Esophagus squamous epithelium (tissue), 4 donors: ENCODE data around the gene NHS.

Source experiments
- POLR2A ChIP-seq, 4 donors: fragments of 450-650 bp; IDR thresholded peaks; one replicate each; pipeline ENCODE4 v1.6.1; 2017; ENCODE audit warnings: antibody characterized with exemption in 4 of 4, mild to moderate bottlenecking in 4 of 4, moderate library complexity in 3 of 4
- TF ChIP-seq, protein P1 (sequence below), 6 experiments: fragments of 450-650 bp in 4 of 6; fragments of 200-600 bp in 2 of 6; sonication (generic) in 2 of 6; IDR thresholded peaks; one replicate each; pipeline ENCODE4 v1.5.1; 2016 to 2019; ENCODE audit warnings: antibody characterized with exemption in 6 of 6, mild to moderate bottlenecking in 4 of 6, moderate library complexity in 4 of 6

DNA sequence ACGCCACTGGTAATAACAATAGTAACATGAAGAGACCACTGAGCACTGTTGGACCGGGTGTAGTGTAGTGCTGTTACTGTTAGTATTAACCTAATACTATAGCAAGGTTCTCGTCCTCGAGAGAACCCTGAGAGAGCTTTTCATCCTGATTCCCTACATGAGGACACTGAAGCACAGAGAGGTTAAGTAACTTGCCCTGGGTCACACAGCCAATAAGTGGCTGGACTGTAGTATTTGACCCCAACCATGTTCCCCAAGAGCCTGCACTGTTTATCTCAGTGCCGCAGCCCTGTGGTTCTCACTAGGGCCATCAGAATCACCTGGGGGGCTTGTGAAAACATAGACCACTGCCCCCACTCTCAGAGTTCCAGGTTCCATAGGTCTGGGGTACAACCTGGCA is 372.7 kb downstream of the NHS start:
- TF ChIP-seq, protein P1, sequence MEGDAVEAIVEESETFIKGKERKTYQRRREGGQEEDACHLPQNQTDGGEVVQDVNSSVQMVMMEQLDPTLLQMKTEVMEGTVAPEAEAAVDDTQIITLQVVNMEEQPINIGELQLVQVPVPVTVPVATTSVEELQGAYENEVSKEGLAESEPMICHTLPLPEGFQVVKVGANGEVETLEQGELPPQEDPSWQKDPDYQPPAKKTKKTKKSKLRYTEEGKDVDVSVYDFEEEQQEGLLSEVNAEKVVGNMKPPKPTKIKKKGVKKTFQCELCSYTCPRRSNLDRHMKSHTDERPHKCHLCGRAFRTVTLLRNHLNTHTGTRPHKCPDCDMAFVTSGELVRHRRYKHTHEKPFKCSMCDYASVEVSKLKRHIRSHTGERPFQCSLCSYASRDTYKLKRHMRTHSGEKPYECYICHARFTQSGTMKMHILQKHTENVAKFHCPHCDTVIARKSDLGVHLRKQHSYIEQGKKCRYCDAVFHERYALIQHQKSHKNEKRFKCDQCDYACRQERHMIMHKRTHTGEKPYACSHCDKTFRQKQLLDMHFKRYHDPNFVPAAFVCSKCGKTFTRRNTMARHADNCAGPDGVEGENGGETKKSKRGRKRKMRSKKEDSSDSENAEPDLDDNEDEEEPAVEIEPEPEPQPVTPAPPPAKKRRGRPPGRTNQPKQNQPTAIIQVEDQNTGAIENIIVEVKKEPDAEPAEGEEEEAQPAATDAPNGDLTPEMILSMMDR (IDR thresholded peaks at IDR 0.05) = no peak
- TF ChIP-seq POLR2A (IDR thresholded peaks at IDR 0.05) = no peak
